Coronary artery (tissue), 2 donors: ENCODE results near the gene RTP2.
A peak's percentile ranks its signal among the peaks of the same experiment; 100 is the strongest.

Source experiments
- DNase-seq: peaks from one replicate; pipeline ENCODE4 v3.0.0-alpha.2; 2017; ENCODE audit warnings: low spot score
- H3K27ac ChIP-seq, 2 donors: fragments of 200-600 bp; sonication (generic); one replicate each; pipeline ENCODE4 v1.5.1; 2016 to 2019
- H3K4me3 ChIP-seq: fragments of 200-600 bp; sonication (generic); 2 replicates; pipeline ENCODE4 v1.5.1; 2016; ENCODE audit warnings: mild to moderate bottlenecking, moderate library complexity
- TF ChIP-seq, protein P1 (sequence below): fragments of 200-600 bp; sonication (generic); IDR thresholded peaks from one replicate; pipeline ENCODE4 v1.5.1; 2019; ENCODE audit warnings: antibody characterized with exemption

RTP2 gene

DNA sequence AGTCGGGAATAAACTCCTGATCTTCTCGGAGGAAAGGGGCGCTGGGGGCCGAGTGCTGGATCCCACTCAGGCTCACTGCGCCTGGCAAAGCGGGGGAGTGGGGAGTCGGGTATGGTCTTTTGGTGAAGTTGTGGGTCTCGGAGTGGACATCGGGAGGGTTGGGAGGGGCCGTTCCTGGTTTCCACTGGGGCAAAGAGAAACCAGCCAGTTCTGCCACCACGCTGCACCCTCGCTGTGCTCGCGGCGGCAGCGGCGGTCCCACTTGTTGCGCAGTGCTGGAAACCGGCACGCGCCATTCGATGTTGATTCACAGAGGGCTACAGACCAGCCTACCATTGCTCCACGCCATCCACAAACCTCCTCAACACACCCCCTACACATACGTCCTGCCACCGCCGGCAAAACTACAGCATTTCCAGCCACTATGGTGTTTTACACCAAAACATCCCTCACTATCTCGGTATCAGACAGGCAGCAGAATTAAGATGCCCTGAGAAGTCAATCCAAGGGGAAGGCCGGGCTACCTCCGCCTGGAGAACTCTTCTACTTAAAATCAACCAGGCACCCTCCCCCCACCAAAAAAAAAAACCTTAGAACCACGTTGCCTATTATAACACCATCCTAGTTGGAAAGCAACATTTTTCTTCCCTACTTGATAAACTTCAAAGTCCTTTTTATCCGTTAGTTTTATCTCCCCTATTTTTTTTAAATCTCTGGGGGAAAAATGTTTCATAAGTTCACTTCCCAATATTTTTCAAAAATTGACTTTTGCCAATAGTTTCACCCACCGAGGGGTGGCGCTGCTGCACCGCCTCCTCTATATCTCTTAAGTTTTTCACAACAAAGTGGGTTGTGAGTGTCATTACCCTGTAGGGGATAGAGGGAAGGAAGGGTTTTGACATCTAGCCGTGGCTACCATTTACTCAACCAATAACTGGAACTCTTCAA lies 39.3 kb upstream of the RTP2 start:
- Histone ChIP-seq H3K4me3 (peak overlapping the region; percentile 84), H3K27ac (peak overlapping the region; percentile 96 to 99)
- TF ChIP-seq, protein P1, sequence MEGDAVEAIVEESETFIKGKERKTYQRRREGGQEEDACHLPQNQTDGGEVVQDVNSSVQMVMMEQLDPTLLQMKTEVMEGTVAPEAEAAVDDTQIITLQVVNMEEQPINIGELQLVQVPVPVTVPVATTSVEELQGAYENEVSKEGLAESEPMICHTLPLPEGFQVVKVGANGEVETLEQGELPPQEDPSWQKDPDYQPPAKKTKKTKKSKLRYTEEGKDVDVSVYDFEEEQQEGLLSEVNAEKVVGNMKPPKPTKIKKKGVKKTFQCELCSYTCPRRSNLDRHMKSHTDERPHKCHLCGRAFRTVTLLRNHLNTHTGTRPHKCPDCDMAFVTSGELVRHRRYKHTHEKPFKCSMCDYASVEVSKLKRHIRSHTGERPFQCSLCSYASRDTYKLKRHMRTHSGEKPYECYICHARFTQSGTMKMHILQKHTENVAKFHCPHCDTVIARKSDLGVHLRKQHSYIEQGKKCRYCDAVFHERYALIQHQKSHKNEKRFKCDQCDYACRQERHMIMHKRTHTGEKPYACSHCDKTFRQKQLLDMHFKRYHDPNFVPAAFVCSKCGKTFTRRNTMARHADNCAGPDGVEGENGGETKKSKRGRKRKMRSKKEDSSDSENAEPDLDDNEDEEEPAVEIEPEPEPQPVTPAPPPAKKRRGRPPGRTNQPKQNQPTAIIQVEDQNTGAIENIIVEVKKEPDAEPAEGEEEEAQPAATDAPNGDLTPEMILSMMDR, result peak; percentile 63
- DNase-seq, result no peak

DNA sequence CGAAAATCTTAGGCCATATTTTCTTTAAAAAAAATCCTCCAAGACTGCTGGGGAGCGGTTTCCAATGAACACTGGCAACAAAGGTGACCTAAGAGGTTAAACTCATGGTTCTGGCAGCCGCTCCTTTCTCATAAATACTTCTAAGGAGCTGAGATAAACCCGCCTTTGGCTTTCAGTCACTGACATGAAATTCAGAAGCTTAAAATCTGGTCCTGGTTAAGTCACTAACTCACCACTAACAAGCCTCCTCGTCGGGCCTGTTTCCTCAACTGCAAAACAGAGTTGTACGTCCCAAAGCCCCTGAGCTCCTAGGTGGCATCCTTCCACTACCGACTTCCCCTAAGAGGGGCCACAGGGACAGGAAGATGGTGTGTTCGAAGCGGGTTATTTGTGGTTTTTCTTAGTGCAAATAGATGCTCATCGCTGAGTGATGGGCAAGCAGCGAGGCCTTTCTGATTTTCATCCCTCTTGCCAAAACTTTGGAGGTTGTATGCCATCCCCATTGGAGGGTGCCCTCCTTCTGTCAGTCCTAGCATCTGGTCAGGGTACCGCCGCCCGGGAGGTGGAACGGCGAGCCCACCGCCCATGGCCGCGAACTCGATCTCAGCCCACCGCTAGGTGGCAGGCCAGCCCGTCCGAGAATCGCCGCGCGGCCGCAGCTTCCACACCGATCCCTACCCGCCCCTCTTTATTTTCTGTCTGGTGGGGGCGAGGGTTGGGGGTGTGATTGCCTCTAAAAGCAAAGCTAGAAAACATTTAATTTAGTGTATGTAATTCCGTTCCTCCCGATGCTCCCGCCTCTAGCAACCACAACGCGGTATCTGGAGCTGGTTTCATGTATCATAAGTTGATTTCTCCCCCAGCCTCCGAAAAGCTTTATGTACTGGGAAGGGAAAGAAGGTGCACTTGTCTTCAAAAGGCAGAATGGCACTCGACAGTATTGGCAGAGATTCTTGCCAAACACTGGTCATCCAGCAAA lies 38.4 kb upstream of the RTP2 start:
- H3K27ac ChIP-seq, result peak overlapping the region; percentile 96 to 99
- peak; percentile 85 for DNase-seq
- TF ChIP-seq, protein P1, result peak; percentile 89

DNA sequence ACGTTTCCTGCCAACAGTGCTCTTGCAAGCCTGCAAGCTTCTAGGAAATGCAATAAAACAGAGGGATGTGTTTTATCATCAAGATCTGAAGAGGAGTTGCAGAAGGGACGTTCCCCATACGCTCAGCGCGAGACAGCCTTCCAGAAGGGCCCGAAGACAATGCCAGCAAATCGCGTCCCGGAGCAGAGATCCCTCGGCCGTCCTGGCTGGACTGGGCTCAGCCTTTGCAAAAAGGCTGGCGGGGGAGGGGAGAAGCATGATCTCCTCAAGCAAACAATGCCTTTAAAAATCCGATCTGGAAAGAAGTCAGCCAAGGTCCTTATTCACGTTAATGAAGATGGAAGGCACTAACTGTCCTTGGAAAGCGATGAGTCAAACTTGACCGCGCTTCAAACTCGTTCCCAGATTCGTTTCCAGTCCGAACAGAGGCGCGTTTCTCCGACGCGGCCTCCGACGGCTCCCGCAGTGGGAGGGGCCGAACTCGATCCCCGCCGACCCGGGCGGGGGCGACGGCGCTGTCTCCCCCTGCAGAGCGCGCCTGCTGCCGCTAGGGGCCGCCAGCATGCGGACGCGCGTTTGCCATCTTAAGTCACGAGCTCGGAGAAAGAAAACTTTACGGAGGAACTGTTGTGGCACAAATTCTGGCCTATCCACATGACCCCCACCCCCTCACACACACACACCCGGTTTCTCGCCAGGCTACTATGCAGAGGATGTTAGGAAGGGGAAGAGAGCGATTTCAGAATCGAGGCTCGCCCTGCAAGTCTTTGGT lies 37.4 kb upstream of the RTP2 start:
- peak overlapping the region; percentile 84 for H3K4me3 ChIP-seq
- TF ChIP-seq, protein P1, result peak; percentile 92
- H3K27ac ChIP-seq, result peak overlapping the region; percentile 96 to 99
- DNase-seq, result peak; percentile 91

More for the DNA sequence above, 38.4 kb upstream of the RTP2 start:
- peak overlapping the region; percentile 84 for H3K4me3 ChIP-seq

DNA sequence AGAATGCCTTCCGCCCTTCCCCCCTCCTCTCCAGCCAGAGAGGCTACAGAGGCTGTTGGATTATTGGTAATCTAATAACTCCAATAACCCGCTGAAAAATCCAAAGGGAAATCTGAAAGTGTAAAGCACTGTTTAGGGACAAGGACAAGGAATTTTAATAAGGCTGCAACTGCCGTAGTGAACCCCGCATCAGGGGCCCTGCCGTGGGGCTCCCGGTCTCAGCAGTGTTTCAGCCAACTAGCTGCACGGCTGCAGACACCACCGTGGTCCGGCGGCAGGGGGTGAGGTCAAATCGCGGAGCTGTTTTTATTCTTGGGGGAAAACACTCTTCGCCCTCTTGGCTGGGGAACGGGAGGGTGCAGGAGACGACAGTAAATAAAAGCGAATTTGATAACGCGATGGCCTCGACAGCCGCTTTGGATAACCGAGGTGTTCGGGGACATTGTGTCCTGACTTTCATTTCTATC lies 36.8 kb upstream of the RTP2 start:
- H3K4me3 ChIP-seq, result peak overlapping the region; percentile 84
- peak; percentile 86 for DNase-seq
- peak overlapping the region; percentile 96 to 99 for H3K27ac ChIP-seq
- TF ChIP-seq, protein P1, result peak; percentile 8

DNA sequence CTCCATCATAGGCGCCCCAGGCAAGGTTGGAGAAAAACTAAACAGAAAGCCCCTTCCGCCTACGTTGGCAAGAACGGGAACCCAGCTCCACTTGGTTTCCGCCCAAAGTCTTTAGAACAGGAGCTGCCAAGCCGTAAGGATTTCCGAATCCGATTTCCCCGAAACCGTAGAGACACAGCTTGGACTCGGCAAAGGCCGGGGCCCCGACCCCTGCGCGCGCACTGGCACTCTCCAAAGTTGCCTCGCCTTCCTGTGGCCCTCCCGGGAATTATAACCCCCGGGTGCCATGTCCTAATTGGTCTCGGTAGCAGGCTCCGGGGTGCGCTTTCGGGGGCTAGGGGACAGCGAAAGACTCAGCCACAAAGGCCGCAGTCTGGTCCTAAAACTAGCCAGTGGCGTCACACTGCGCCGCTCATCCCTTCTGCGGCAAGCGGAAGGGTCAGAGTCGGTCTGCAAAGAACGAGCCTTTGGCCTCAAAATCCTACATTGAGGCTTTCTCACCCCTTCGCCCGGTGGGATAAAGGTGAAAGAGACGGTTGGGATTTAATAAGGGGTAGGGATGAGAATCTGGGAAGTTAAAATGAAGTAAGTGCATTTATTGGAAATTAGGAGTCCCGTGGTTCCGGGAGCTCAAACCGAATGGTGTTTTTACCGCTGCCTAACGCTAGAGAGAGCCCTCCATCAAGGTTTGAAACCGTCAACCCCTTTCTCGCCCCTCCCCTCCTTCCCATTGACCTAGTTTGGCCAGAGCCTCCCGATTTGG lies 36.2 kb upstream of the RTP2 start:
- Histone ChIP-seq H3K27ac (peak overlapping the region; percentile 96 to 99), H3K4me3 (peak overlapping the region; percentile 84)
- DNase-seq, result peak; percentile 96
- TF ChIP-seq, protein P1, result peak; percentile 64

DNA sequence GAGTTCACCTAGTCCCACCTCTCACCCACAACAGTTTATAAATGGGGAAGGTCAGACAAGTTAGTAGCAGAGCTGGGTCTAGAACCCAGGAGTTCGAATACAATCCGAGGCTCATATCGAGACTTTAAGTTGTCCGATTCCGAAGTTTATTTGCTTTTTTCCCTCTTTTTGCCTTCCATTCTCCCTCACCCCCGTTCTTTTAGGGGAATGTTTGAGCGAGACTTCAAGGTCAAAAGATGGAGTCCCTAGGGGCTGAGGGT lies 35.6 kb upstream of the RTP2 start:
- TF ChIP-seq, protein P1, result no peak
- peak overlapping the region; percentile 84 for H3K4me3 ChIP-seq
- DNase-seq, result no peak

More for the DNA sequence above, 35.6 kb upstream of the RTP2 start:
- peak overlapping the region; percentile 96 to 99 for H3K27ac ChIP-seq
